Caco-2 (cell line): ENCODE measurements around the gene POLR2H. TPM values are rescaled to one million over a fixed set of nuclear protein-coding genes. Genes with fewer than 3 reads are reported as not detected.

Experiments used
- BruUV-seq: library from RNA; stranded (reverse); fragments of 400-500 nt; replicated peaks from 2 replicates; lab custom pipeline; 2021; lab: Mats Ljungman, UMichigan
- CTCF ChIA-PET: fragments of 300-600 bp; sonication (Branson Sonifier 250); formaldehyde crosslinking; loops from one replicate; lab custom pipeline; 2022; ENCODE audit warnings: antibody characterized with exemption; lab: Charles Lee
- POLR2A ChIA-PET: fragments of 300-600 bp; sonication (Branson Sonifier 250); formaldehyde crosslinking; loops from one replicate; lab custom pipeline; 2022; ENCODE audit warnings: antibody characterized with exemption; lab: Charles Lee
- DNase-seq, 2 experiments: peaks; one replicate each; pipeline versions ENCODE4 v3.0.0 to v3.0.0-alpha.2; 2020 to 2022
- H3K27me3 ChIP-seq: replicated peaks from 2 replicates; pipeline ENCODE4 v1.6.0; 2011; ENCODE audit warnings: low read length; ENCODE audit not compliant: control insufficient read depth, insufficient read depth
- H3K36me3 ChIP-seq: 2 replicates; pipeline ENCODE4 v1.5.1; 2011; ENCODE audit warnings: low read length; ENCODE audit not compliant: control insufficient read depth, insufficient read depth
- H3K4me1 ChIP-seq: fragments of 250-450 bp; sonication (Bioruptor Pico); 2 replicates; pipeline ENCODE4 v1.5.1; 2020; ENCODE audit warnings: mild to moderate bottlenecking
- H3K4me3 ChIP-seq: 2 replicates; pipeline ENCODE4 v1.5.1; 2011; ENCODE audit warnings: low read depth, mild to moderate bottlenecking, control low read depth, low read length
- H3K9me3 ChIP-seq: fragments of 250-450 bp; sonication (Bioruptor Pico); 2 replicates; pipeline ENCODE4 v1.5.1; 2020; ENCODE audit warnings: mild to moderate bottlenecking, moderate library complexity
- H3K27ac Mint-ChIP-seq: one replicate; pipeline ENCODE4 v1.8.0; 2022; ENCODE audit warnings: mixed read lengths; ENCODE audit not compliant: unreplicated experiment
- H3K27me3 Mint-ChIP-seq: one replicate; pipeline ENCODE4 v1.8.0; 2022; ENCODE audit warnings: mixed read lengths; ENCODE audit not compliant: insufficient read depth, unreplicated experiment
- H3K36me3 Mint-ChIP-seq: one replicate; pipeline ENCODE4 v1.8.0; 2022; ENCODE audit warnings: mild to moderate bottlenecking, mixed read lengths; ENCODE audit not compliant: insufficient read depth, unreplicated experiment
- H3K4me1 Mint-ChIP-seq: one replicate; pipeline ENCODE4 v1.8.0; 2022; ENCODE audit warnings: low read depth, mixed read lengths; ENCODE audit not compliant: unreplicated experiment
- H3K4me3 Mint-ChIP-seq: one replicate; pipeline ENCODE4 v1.8.0; 2022; ENCODE audit warnings: mild to moderate bottlenecking, moderate library complexity, mixed read lengths; ENCODE audit not compliant: unreplicated experiment
- H3K9me3 Mint-ChIP-seq: one replicate; pipeline ENCODE4 v1.8.0; 2022; ENCODE audit warnings: mixed read lengths; ENCODE audit not compliant: unreplicated experiment
- intact Hi-C: fragments of 100-400 bp; cut with micrococcal nuclease; formaldehyde crosslinking; loops from one replicate; pipeline ENCODE4 v1.10.0; 2022; ENCODE audit not compliant: unreplicated experiment
- total RNA-seq: library from RNA; stranded (reverse); gene quantifications from 2 replicates; pipeline ENCODE4 v1.2.3, GENCODE V29; 2022
- TF ChIP-seq, protein P1 (sequence below), 2 experiments: fragments of 200-600 bp in 1 of 2; IDR thresholded peaks; 1 replicate in 1 of 2; 2 replicates in 1 of 2; pipeline versions ENCODE4 v1.5.1 to v1.8.0; 2011 to 2022; ENCODE audit warnings: antibody characterized with exemption in 1 of 2, control low read depth in 1 of 2, inconsistent platforms in 1 of 2, low read depth in 1 of 2, low read length in 1 of 2, mild to moderate bottlenecking in 1 of 2, moderate library complexity in 1 of 2; ENCODE audit not compliant: insufficient read depth in 1 of 2, severe bottlenecking in 1 of 2, unreplicated experiment in 1 of 2

POLR2H gene
- total RNA-seq, 1 experiment from 2014 or later = 101 TPM

DNA sequence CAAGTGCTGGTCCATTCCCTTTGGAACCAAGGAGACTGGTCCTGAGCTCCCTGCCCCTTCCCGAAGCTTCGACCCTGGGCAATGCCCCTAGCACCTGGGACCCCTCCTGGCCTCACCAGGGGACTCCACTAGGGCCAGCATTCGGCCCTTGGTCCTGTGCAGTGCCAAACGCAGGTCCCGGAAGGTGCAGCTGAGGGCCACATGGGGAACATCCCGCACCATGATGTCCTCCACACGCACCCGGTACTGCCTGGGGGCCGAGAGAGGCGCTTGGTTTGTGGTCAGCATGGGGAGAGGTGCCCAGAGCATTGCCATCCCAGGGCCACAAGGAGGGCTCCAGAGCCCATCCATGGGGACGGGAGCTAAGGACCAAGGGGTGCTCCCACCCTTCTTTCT is 8.0 kb upstream of the POLR2H start:
- no peak for DNase-seq
- BruUV-seq = no TSS peak
- H3K9me3 Mint-ChIP-seq = no peaks in the 10 kb centered on the region
- Histone ChIP-seq H3K4me3 (no peak overlapping the region), H3K9me3 (no peaks in the 10 kb centered on the region), H3K4me1 (no peaks in the 10 kb centered on the region), H3K27me3 (no peaks in the 10 kb centered on the region), H3K36me3 (peaks cover 1% of the 10 kb centered on the region; the same call in 1 of the 2 replicates)
- no peaks in the 10 kb centered on the region for H3K27me3 Mint-ChIP-seq
- no peak overlapping the region for H3K4me3 Mint-ChIP-seq
- intact Hi-C loops = no loop called here
- ChIA-PET POLR2A (no interaction called here), CTCF (interaction anchor here (0.8 to 1.0 kb wide), 2 partner anchors 9 to 18 kb away, joined by 3 to 4 read pairs; no protein-coding TSS in a partner anchor)
- H3K4me1 Mint-ChIP-seq = no peaks in the 10 kb centered on the region
- peaks cover 25% of the 10 kb centered on the region for H3K36me3 Mint-ChIP-seq
- no peak overlapping the region for H3K27ac Mint-ChIP-seq
- TF ChIP-seq, protein P1, sequence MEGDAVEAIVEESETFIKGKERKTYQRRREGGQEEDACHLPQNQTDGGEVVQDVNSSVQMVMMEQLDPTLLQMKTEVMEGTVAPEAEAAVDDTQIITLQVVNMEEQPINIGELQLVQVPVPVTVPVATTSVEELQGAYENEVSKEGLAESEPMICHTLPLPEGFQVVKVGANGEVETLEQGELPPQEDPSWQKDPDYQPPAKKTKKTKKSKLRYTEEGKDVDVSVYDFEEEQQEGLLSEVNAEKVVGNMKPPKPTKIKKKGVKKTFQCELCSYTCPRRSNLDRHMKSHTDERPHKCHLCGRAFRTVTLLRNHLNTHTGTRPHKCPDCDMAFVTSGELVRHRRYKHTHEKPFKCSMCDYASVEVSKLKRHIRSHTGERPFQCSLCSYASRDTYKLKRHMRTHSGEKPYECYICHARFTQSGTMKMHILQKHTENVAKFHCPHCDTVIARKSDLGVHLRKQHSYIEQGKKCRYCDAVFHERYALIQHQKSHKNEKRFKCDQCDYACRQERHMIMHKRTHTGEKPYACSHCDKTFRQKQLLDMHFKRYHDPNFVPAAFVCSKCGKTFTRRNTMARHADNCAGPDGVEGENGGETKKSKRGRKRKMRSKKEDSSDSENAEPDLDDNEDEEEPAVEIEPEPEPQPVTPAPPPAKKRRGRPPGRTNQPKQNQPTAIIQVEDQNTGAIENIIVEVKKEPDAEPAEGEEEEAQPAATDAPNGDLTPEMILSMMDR (IDR thresholded peaks at IDR 0.05; ENCODE audit: insufficient read depth in 1 of 2, low read depth in 1 of 2, low read length in 1 of 2, severe bottlenecking in 1 of 2, unreplicated experiment in 1 of 2) = no peak

DNA sequence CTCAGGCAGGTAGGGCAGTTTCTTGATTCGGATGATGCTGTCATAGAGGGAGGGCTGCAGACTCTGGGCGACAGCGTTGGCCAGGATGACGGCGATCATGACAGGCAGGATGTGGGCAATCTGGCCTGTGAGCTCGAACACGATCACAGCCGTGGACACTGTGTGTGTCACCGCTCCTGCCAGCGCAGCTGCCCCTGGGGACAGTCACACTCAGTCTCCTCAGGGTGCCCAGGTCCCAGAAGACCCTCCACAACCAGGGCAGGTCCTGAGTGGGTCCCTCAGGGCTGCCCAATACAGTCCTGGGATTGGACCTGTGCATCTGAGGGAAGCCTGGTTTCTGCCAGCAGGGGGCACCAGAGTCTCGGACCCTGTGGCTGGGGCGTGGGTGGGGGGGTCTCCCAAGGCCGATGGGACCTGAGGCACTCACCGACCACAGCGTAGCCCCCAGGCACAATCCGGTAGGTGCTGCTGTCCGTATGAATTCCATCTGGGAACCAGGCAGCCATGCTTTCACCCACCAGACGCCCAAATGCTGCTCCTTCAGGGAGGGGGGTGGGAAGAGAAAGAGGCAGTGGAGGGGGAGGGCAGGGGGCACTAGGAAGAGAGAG is 7.3 kb upstream of the POLR2H start:
- no peak overlapping the region for H3K4me3 Mint-ChIP-seq
- TF ChIP-seq, protein P1 (IDR thresholded peaks at IDR 0.05; ENCODE audit: insufficient read depth in 1 of 2, low read depth in 1 of 2, low read length in 1 of 2, severe bottlenecking in 1 of 2, unreplicated experiment in 1 of 2) = peak; percentile 70 to 73
- no peaks in the 10 kb centered on the region for H3K27me3 ChIP-seq

DNA sequence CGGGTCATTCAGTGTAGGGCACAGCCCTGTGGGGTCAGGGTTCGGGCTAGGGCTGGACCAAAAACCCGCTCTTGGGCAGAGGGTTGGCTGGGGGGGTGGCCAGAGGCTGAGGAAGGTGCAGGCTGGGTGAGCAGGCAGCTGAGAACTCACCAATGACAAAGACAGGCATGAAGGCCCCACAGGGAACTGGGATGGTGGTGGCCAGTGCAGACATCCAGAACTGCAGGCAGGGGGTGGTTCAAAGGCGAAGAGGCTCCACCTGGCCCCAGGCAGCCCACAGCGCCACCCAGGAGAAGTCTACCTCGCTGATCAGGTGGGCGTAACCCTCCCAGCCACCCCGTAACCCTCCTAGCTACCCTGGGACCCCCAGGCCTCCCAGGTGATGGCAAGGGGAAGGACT is 6.8 kb upstream of the POLR2H start:
- DNase-seq = peak in 1 of 2 experiments; percentile 30
- Mint-ChIP-seq H3K27ac (no peak overlapping the region), H3K27me3 (no peaks in the 10 kb centered on the region), H3K36me3 (peaks cover 22% of the 10 kb centered on the region), H3K4me3 (no peak overlapping the region), H3K9me3 (no peaks in the 10 kb centered on the region), H3K4me1 (peaks cover 2% of the 10 kb centered on the region)
- CTCF ChIA-PET = interaction anchor here (1.0 kb wide), 1 partner anchor 17 kb away, joined by 4 read pairs; no protein-coding TSS in a partner anchor
- Histone ChIP-seq H3K4me1 (no peaks in the 10 kb centered on the region), H3K9me3 (no peaks in the 10 kb centered on the region), H3K4me3 (no peak overlapping the region), H3K36me3 (peaks cover 1% of the 10 kb centered on the region; the same call in 1 of the 2 replicates), H3K27me3 (no peaks in the 10 kb centered on the region)
- TF ChIP-seq, protein P1 (IDR thresholded peaks at IDR 0.05; ENCODE audit: insufficient read depth in 1 of 2, low read depth in 1 of 2, low read length in 1 of 2, severe bottlenecking in 1 of 2, unreplicated experiment in 1 of 2) = no peak
- intact Hi-C loops = no loop called here
- POLR2A ChIA-PET = no interaction called here
- BruUV-seq = no TSS peak

More for the DNA sequence above, 7.3 kb upstream of the POLR2H start:
- Mint-ChIP-seq H3K9me3 (no peaks in the 10 kb centered on the region), H3K27ac (no peak overlapping the region), H3K27me3 (no peaks in the 10 kb centered on the region), H3K4me1 (no peaks in the 10 kb centered on the region), H3K36me3 (peaks cover 22% of the 10 kb centered on the region)
- CTCF ChIA-PET = interaction anchor here (0.6 to 1.0 kb wide), 3 partner anchors 8 to 132 kb away, joined by 3 to 4 read pairs (median 3); no protein-coding TSS in a partner anchor
- POLR2A ChIA-PET = no interaction called here
- H3K4me1 ChIP-seq = no peaks in the 10 kb centered on the region
- peak; percentile 42 to 56 for DNase-seq
- H3K36me3 ChIP-seq = peaks cover 1% of the 10 kb centered on the region; the same call in 1 of the 2 replicates
- no peak overlapping the region for H3K4me3 ChIP-seq
- BruUV-seq = no TSS peak
- intact Hi-C loops = no loop called here
- H3K9me3 ChIP-seq = no peaks in the 10 kb centered on the region
